ENCODE results near the gene ZPBP. TPM values are rescaled to one million over a fixed set of nuclear protein-coding genes. Genes with fewer than 3 reads are reported as not detected.
"Not testable (repeated sequence)": the region's sequence is repeated elsewhere in the genome, so short reads cannot be mapped to it uniquely, and the experiment has no call there.

The ZPBP gene
- total RNA-seq, 2 experiments from 2014 or later, result not detected

- Mint-ChIP-seq H3K27ac (no peak overlapping the region), H3K4me1 (ENCODE audit: low read depth) (peaks cover 8% of the 10 kb centered on the region), H3K4me3 (no peak overlapping the region), H3K36me3 (no peaks in the 10 kb centered on the region), H3K27me3 (no peaks in the 10 kb centered on the region), H3K9me3 (no peaks in the 10 kb centered on the region)
- ChIA-PET CTCF (interaction anchor here (1.0 kb wide), 1 partner anchor 372 kb away, joined by 3 read pairs; no protein-coding TSS in a partner anchor), POLR2A (no interaction called here)
- DNase-seq, result no peak
- intact Hi-C loops (cut with micrococcal nuclease), result loop anchor here (10.0 kb wide), 2 partner anchors 1069 to 1269 kb away; no protein-coding TSS in a partner anchor
Measured at GRCh38 chr7:50095634-50096033, 2.6 kb upstream of the ZPBP start.

DNA sequence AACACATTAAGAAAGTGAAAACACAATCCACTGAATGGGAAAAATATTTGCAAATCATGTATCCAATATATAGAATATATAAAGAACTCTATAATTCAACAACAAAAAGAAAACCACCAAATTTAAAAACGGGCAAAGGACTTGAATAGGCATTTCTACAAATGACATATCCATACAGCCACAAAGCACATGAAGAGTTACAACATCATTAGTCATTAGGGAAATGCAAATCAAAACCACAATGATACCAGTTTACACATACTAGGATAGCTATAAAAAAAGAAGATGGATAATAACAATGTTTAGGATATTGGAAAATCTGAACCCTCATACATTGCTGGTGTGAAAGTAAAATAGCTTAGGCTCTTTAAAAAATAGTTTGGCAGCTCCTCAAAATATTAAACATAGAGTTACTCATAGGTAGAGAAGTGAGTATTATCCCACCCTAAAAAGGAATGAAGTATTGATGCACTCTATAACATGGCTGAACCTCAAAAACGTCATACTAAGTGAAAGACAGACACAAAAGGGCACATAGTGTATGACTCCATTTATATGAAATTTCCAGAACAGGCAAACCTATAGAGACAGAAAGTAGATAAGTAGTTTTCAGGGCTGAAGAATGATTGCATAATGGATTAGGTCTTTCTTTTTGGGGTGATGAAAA is 4.5 kb downstream of the ZPBP start:
- no peaks in the 10 kb centered on the region for H3K27me3 Mint-ChIP-seq
- CTCF ChIA-PET, result interaction anchor here (0.5 to 1.7 kb wide), 5 partner anchors 21 to 1074 kb away, joined by 3 to 5 read pairs (median 4); no protein-coding TSS in a partner anchor
- H3K4me3 Mint-ChIP-seq, result no peak overlapping the region
- no peak for DNase-seq
- no peak overlapping the region for H3K27ac Mint-ChIP-seq
- no peaks in the 10 kb centered on the region for H3K36me3 Mint-ChIP-seq
- peaks cover 5% of the 10 kb centered on the region for H3K9me3 Mint-ChIP-seq
- intact Hi-C loops (cut with micrococcal nuclease), result no loop called here
- POLR2A ChIA-PET, result no interaction called here
- peaks cover 8% of the 10 kb centered on the region for H3K4me1 Mint-ChIP-seq (ENCODE audit: low read depth)

DNA sequence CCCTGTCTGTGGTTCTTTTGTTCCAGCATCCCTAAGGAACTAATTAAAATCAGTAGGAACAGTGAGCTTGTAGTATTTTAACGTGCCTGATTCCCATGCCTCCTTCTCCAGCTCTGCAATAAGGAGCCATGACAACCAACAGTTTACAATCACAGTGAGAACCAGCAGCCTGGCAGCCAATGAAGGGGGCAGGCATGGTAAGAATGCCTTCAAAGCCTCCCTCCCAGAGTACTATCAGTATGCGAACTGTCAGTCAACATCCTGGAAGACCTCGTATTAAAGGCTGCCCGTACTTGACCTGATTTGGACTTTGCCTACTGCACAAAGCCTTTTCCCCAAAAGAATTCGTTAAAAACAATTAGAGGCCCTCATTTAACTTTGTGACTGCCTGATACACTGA is 7.7 kb downstream of the ZPBP start:
- DNase-seq, result no peak
- H3K4me3 Mint-ChIP-seq, result no peak overlapping the region
- H3K27me3 Mint-ChIP-seq, result no peaks in the 10 kb centered on the region
- ChIA-PET CTCF (no interaction called here), POLR2A (no interaction called here)
- no peak overlapping the region for H3K27ac Mint-ChIP-seq
- H3K9me3 Mint-ChIP-seq, result peaks cover 5% of the 10 kb centered on the region
- H3K4me1 Mint-ChIP-seq (ENCODE audit: low read depth), result no peaks in the 10 kb centered on the region
- H3K36me3 Mint-ChIP-seq, result no peaks in the 10 kb centered on the region
- intact Hi-C loops (cut with micrococcal nuclease), result no loop called here

- Mint-ChIP-seq H3K4me1 (ENCODE audit: low read depth) (peaks cover 19% of the 10 kb centered on the region), H3K27ac (no peak overlapping the region), H3K4me3 (no peak overlapping the region), H3K27me3 (peaks cover 2% of the 10 kb centered on the region), H3K36me3 (peaks cover 8% of the 10 kb centered on the region), H3K9me3 (peaks cover 21% of the 10 kb centered on the region)
- POLR2A ChIA-PET, result no interaction called here
- DNase-seq, result no peak
- CTCF ChIA-PET, result no interaction called here
- intact Hi-C loops (cut with micrococcal nuclease), result no loop called here
Measured at GRCh38 chr7:50073093-50073492, 20.0 kb downstream of the ZPBP start.

GRCh38 chr7:50069613-50070012 is 23.4 kb downstream of the ZPBP start:
- DNase-seq, result peak; percentile 37
- Mint-ChIP-seq H3K9me3 (peaks cover 20% of the 10 kb centered on the region), H3K27ac (no peak overlapping the region), H3K36me3 (peaks cover 8% of the 10 kb centered on the region), H3K27me3 (no peaks in the 10 kb centered on the region), H3K4me3 (peak overlapping the region; percentile 85), H3K4me1 (ENCODE audit: low read depth) (peaks cover 19% of the 10 kb centered on the region)
- POLR2A ChIA-PET, result no interaction called here
- CTCF ChIA-PET, result no interaction called here
- intact Hi-C loops (cut with micrococcal nuclease), result loop anchor here (1.0 to 2.0 kb wide), 3 partner anchors 23 to 1771 kb away; no protein-coding TSS in a partner anchor

GRCh38 chr7:50068850-50069551 is 24.0 kb downstream of the ZPBP start:
- H3K27ac Mint-ChIP-seq, result peak overlapping the region; percentile 46
- DNase-seq, result peak; percentile 46
- H3K9me3 Mint-ChIP-seq, result peaks cover 22% of the 10 kb centered on the region
- peak overlapping the region; percentile 85 for H3K4me3 Mint-ChIP-seq
- peaks cover 19% of the 10 kb centered on the region for H3K4me1 Mint-ChIP-seq (ENCODE audit: low read depth)
- CTCF ChIA-PET, result interaction anchor here (0.8 to 1.0 kb wide), 3 partner anchors 24 to 50 kb away, joined by 3 to 7 read pairs (median 4); partner anchors contain the start of gene ZPBP
- intact Hi-C loops (cut with micrococcal nuclease), result loop anchor here (1.0 to 2.0 kb wide), 3 partner anchors 23 to 1770 kb away; no protein-coding TSS in a partner anchor
- peaks cover 8% of the 10 kb centered on the region for H3K36me3 Mint-ChIP-seq
- POLR2A ChIA-PET, result no interaction called here
- H3K27me3 Mint-ChIP-seq, result no peaks in the 10 kb centered on the region

DNA sequence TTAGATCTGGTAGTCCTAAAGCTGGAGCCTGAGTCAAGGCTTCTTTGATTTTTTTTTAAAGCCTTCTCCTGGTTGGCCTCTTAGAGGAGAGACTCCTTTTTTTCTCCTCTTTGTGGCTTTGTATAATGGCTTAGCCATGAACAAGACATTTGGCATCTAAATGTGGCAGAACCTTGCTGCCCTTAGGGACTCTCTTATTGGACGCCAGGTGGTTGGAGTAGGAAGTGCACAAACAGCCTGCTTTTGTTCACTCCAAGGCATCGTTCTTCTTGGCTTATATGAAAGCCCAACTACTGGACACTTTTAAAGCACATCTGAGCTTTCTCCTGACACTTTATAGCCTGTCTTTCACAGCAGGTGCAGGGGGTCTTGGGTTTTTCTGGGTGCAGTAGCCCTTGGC is 25.0 kb downstream of the ZPBP start:
- Mint-ChIP-seq H3K4me3 (peak overlapping the region; percentile 85), H3K36me3 (peaks cover 3% of the 10 kb centered on the region), H3K9me3 (peaks cover 25% of the 10 kb centered on the region), H3K27me3 (no peaks in the 10 kb centered on the region), H3K4me1 (ENCODE audit: low read depth) (peaks cover 19% of the 10 kb centered on the region), H3K27ac (no peak overlapping the region)
- POLR2A ChIA-PET, result no interaction called here
- DNase-seq, result peak; percentile 36
- intact Hi-C loops (cut with micrococcal nuclease), result loop anchor here (2.0 kb wide), 2 partner anchors 1055 to 1769 kb away; no protein-coding TSS in a partner anchor
- CTCF ChIA-PET, result interaction anchor here (0.6 to 1.5 kb wide), 7 partner anchors 9 to 32 kb away, joined by 3 to 7 read pairs (median 3); partner anchors contain the start of gene ZPBP

DNA sequence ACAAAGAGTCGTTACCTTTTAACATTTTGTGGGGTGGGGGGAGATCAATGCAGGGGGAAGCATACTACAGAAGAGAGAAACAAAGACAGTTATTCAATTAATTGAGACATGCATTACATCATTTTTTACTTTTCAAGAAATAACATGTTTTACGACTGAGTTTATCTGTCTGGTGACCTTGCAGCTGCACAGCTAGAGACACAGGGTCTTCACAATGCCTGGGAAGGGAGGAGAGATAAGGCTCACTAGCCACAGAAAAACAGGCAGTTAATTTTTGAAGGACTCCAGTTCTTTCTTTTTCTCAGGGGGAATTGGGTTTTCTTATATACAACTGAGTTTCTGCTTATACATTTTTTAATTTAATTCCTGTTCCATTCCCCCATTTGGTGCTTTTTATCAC is 30.1 kb downstream of the ZPBP start:
- DNase-seq, result no peak
- intact Hi-C loops (cut with micrococcal nuclease), result no loop called here
- peaks cover 15% of the 10 kb centered on the region for H3K9me3 Mint-ChIP-seq
- H3K4me1 Mint-ChIP-seq (ENCODE audit: low read depth), result no peaks in the 10 kb centered on the region
- H3K27ac Mint-ChIP-seq, result no peak overlapping the region
- H3K27me3 Mint-ChIP-seq, result no peaks in the 10 kb centered on the region
- POLR2A ChIA-PET, result interaction anchor here (1.1 kb wide), 1 partner anchor 374 kb away, joined by 3 read pairs; no protein-coding TSS in a partner anchor
- no peak overlapping the region for H3K4me3 Mint-ChIP-seq
- CTCF ChIA-PET, result interaction anchor here (1.2 kb wide), 1 partner anchor 30 kb away, joined by 3 read pairs; the partner anchor contains the start of gene ZPBP
- peaks cover 4% of the 10 kb centered on the region for H3K36me3 Mint-ChIP-seq

- CTCF ChIA-PET, result no interaction called here
- intact Hi-C loops (cut with micrococcal nuclease), result no loop called here
- Mint-ChIP-seq H3K36me3 (no peaks in the 10 kb centered on the region), H3K4me1 (ENCODE audit: low read depth) (no peaks in the 10 kb centered on the region), H3K4me3 (no peak overlapping the region), H3K9me3 (no peaks in the 10 kb centered on the region), H3K27ac (no peak overlapping the region), H3K27me3 (peaks cover 5% of the 10 kb centered on the region)
- POLR2A ChIA-PET, result no interaction called here
- no peak for DNase-seq
Measured at GRCh38 chr7:50056131-50056530, 36.9 kb downstream of the ZPBP start.

DNA sequence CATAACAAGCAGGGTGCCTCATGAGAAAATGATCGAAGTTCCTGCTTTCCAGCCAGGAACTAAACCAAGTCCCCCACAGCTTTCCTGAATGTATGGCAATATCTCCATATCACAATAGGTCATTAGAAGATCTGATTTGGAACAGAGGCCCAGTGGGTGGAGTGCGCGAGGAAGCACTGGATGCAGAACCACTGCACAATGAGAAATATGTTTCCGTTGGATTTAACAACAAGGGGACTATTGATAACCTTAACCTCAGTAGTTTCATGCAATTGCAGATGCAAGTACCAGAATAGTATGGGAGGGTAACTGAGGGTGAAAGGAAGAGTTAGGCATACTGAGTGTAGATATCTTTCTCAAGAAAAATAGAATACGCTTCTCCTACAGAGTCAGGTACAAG is 45.3 kb downstream of the ZPBP start:
- Mint-ChIP-seq H3K9me3 (peaks cover 21% of the 10 kb centered on the region), H3K4me1 (ENCODE audit: low read depth) (no peaks in the 10 kb centered on the region), H3K4me3 (no peak overlapping the region), H3K36me3 (peaks cover 2% of the 10 kb centered on the region), H3K27me3 (peaks cover 19% of the 10 kb centered on the region), H3K27ac (no peak overlapping the region)
- no peak for DNase-seq
- ChIA-PET CTCF (no interaction called here), POLR2A (interaction anchor here (1.0 kb wide), 1 partner anchor 12 kb away, joined by 5 read pairs; no protein-coding TSS in a partner anchor)
- intact Hi-C loops (cut with micrococcal nuclease), result no loop called here

DNA sequence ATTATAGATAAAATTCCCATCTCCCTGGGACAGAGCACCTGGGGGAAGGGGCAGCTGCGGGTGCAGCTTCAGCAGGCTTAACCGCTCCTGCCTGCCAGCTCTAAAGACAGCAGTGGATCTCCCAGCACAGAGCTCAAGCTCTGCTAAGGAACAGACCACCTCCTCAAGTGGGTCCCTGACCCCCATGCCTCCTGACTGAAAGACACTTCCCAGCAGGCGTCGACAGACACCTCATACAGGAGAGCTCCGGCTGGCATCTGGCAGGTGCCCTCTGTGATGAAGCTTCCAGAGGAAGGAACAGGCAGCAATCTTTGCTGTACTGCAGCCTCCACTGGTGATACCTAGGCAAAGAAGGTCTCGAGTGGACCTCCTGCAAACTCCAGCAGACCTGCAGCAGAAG is 51.9 kb downstream of the ZPBP start:
- H3K4me1 Mint-ChIP-seq (ENCODE audit: low read depth); intact Hi-C loops (cut with micrococcal nuclease); DNase-seq; CTCF ChIA-PET; H3K36me3 Mint-ChIP-seq; H3K27ac Mint-ChIP-seq; POLR2A ChIA-PET; H3K4me3 Mint-ChIP-seq: not testable (repeated sequence)
- Mint-ChIP-seq H3K9me3 (peaks cover 15% of the 10 kb centered on the region), H3K27me3 (peaks cover 23% of the 10 kb centered on the region)

- no peaks in the 10 kb centered on the region for H3K36me3 Mint-ChIP-seq
- H3K4me1 Mint-ChIP-seq (ENCODE audit: low read depth), result no peaks in the 10 kb centered on the region
- peaks cover 9% of the 10 kb centered on the region for H3K27me3 Mint-ChIP-seq
- intact Hi-C loops (cut with micrococcal nuclease), result no loop called here
- H3K27ac Mint-ChIP-seq, result no peak overlapping the region
- ChIA-PET CTCF (no interaction called here), POLR2A (no interaction called here)
- H3K4me3 Mint-ChIP-seq, result no peak overlapping the region
- no peaks in the 10 kb centered on the region for H3K9me3 Mint-ChIP-seq
- no peak for DNase-seq
Measured at GRCh38 chr7:50037086-50037485, 56.0 kb downstream of the ZPBP start.

Data from activated CD4-positive, alpha-beta memory T cell treated with anti-CD3 and anti-CD28 coated beads for 36 hours (primary cell).